ENCODE data around the gene SYS1.

DNA sequence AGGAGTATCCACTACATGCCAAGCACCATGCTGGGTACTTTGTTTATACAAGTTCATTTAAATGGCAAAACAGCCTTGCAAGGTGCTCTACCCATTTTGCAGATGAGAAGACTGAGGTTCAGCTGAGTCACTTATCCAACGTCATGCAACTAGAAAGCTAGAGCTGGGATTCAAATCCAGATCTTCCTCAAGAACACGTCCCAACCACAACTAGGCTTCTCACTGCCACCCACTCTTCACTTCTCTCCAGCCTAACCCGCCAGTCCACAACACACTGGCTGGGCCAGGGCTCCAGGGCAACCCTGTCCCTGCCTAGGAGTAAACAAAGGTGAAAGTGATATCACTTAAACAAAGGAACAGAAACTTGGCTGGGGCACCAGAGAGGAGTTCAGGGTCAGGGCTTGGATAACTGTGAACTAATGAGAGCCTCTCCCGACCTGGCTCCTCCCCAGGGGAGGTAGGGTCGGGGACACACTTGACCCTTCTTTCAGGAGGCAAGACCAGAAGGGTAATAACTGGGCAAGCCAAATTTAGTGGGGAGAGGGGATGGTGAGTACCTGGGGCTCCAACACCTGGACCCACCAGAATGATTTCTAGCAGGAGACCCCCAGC lies 22.6 kb upstream of the SYS1 start:
- TF ChIP-seq CTCF (IDR thresholded peaks at IDR 0.05) (no peak), POLR2A (IDR thresholded peaks at IDR 0.05) (peak; percentile 56)

Measured in right lobe of liver (tissue), 4 donors.